Middle frontal gyrus (tissue), 1 donor: Measurements from ENCODE around the gene PYDC1.
"Not testable (repeated sequence)": the region's sequence is repeated elsewhere in the genome, so short reads cannot be mapped to it uniquely, and the experiment has no call there.

Experiments
- DNase-seq: peaks from one replicate; pipeline ENCODE4 v3.0.0-alpha.2; 2015; ENCODE audit warnings: low spot score; ENCODE audit errors: extremely low spot score

The PYDC1 gene

DNA sequence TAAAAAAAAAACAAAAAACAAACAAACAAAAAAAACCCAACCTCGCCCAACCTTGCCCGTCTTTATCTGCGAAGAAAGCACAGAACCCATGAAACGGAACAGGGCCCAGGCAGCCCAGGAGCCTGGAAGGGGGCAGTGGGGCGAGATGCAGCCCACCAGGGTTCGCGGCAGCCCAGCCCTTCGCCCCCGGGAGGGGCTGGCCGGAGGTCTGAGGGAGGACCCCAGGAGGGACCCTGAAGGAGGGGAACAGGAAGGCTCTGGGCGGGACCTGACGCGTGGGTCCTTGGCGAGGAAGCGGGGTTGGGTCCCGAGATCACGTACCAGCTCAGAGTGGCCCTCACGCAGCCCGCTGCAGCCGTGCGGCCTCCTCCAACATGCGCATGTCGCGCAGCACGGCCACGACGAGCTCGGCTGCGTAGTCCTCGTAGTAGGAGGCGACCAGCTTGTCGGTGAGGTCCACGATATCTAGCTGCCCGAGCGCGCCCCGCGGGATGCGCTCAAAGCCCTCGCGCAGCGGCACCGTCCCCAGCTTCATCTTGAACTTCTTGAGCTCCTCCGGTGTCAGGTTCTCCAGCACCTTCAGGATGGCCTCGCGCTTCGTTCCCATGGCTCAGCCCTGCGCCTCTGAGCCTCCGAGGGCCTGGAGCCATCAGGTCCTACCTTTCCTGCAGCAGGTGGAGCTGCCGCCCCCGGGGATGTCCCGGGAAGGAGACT lies at the start of gene PYDC1:
TSS of gene PYDC1 (minus strand) at position 714 of the 714 bp plus-strand sequence. CDS start at position 607, 107 bp downstream.
- DNase-seq = no peak

DNA sequence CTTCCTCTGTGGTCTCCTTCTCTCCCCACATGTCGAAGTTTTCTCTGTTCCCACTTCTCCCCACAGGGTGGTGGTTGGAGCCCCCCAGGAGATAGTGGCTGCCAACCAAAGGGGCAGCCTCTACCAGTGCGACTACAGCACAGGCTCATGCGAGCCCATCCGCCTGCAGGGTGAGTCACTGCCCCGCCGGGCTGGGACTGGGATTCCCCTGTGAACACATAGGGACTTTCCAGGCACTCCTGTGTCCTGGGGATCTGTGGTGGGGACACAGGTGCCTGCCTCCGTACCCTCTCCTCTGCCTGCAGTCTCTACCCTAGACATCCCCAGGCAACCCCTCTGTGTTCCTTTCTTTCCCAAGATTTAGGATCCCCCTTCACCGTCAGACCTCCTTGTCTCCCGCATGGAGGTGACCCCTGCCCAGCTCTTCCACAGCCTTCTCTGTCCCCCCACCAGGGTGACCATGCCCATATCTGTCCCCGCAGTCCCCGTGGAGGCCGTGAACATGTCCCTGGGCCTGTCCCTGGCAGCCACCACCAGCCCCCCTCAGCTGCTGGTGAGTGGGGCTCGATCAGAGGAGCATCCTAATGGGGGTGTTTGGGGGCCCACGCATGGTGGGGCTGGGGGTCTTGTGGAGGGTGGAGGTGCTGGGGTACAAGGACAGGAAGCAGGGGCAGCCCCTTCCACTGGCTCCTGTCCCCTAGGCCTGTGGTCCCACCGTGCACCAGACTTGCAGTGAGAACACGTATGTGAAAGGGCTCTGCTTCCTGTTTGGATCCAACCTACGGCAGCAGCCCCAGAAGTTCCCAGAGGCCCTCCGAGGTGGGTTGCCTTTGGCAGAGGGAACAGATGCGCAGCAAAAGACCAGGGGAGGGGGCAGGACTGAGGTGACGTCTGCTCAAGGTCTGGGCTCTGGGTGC lies 48.7 kb upstream of the PYDC1 start:
- DNase-seq = no peak

DNA sequence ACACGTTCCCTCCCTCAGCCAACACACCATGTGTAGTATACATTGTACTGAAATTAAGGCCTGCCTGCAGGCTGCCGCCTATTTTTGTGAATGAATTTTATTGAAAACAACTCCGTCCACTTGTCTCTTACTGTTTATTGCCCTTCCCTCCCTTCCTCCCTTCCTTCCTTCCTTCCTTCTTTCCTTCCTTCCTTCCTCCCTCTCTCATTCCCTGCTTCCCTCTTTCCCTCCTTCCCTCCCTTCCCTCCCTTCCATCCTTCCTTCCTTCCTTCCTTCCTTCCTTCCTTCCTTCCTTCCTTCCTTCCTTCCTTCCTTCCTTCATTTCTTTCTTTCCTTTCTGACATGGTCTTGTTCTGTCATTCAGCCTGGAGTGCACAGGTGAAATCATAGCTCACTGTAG lies 45.1 kb upstream of the PYDC1 start:
- no peak for DNase-seq

DNA sequence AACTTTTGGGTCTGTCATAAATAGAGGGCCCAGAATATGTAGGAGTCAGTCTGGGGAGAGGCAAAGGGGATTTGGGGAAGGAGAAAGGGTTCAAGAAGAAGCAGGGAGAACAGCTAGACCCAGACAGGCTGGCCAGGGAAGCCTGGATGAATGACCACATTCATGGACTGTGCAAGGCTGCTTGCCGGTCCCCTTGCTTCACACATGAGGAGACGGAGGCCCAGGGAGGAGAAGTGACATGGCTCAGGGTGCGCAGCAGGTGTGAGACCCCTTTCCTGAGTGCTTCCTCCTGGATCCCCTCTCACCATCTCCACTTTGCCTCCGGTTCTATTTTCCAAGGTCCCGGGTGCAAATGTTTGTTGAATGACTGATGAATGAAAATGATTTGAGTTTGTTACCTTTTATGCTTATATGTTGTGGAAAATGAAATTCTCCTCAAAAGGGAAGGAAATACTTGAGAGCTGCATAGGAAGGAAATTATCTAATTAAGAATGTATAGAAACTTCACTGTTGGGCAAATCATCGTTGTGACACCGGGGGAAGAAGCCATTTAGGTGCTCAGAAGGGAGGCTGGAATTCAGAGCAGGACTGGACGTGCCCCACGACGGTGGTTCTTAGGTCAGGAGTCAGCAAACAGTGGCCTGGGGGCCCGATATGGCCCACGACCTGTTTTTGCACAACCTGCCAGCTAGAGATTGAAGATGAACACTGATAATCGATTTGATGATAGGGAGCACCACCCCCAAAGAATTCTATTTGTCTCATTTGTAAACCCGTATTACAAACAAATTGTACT lies 43.4 kb upstream of the PYDC1 start:
- DNase-seq = no peak

DNA sequence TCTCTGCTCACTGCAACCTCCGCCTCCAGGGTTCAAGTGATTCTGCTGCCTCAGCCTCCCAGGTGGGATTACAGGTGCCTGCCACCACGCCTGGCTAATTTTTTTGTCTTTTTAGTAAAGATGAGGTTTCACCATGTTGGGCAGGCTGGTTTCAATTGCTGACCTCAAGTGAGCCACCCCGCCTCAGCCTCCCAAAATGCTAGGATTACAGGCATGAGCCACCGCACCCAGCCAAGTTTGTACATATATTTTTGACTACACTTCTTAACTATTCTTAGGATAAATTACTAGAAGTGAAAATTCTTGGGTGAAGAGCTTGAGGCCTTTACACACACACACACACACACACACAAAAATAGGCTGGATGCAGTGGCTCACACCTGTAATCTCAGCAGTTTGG lies 41.4 kb upstream of the PYDC1 start:
- no peak for DNase-seq

DNA sequence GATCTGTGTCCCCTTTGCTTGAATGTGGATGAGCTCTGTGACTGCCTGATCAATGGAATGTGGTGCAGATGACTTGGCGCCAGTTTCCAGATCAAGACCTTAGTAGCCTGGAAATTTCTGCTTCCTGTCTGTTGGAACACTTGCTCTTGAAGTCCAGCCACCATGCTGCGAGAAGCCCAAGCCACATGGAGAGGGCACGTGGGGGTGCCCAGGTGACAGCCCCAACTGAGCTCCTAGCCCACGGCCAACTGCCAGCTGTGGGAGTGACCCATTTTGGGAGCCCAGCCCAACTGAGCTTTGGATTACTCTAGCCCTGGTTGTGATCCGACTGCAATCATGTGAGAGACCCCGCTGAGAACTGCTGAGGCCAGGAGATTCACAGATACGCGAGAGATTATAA lies 39.5 kb upstream of the PYDC1 start:
- DNase-seq = no peak

DNA sequence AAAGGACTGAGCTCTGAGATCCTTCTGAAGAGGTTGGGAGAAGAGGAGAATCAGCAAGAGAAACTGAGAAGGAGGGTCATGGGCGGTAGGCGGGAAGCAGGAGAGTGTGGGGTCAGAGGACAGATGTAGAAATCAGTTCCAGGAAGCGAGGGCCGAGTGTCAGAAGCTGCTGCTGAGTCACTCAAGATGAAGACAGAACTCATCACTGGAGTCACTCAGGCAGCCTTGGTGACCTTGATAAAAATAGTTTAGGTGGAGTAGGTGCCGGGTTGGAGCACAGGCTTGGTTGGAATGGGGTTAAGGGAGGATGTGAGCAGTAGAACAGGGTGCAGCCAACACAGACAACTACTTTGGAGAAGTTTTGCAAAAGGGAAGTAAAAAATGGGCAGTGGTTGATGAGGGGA lies 36.7 kb upstream of the PYDC1 start:
- no peak for DNase-seq

DNA sequence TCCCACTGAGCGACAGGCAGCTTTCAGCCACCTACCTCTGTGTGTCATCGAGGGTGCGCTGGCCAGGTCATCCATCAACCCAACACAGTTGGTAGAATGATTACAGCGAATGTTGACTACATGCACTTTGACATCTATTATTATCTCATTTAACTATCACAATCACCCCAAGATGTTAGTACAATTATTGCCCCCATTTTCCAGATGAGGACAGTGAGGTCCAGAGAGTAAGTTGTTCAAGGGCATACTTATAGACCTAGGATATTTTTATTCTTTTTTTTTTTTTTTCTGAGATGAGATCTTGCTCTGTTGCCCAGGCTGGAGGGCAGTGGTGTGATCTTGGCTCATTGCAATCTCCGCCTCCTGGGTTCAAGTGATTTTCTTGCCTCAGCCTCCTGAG lies 34.5 kb upstream of the PYDC1 start:
- no peak for DNase-seq

DNA sequence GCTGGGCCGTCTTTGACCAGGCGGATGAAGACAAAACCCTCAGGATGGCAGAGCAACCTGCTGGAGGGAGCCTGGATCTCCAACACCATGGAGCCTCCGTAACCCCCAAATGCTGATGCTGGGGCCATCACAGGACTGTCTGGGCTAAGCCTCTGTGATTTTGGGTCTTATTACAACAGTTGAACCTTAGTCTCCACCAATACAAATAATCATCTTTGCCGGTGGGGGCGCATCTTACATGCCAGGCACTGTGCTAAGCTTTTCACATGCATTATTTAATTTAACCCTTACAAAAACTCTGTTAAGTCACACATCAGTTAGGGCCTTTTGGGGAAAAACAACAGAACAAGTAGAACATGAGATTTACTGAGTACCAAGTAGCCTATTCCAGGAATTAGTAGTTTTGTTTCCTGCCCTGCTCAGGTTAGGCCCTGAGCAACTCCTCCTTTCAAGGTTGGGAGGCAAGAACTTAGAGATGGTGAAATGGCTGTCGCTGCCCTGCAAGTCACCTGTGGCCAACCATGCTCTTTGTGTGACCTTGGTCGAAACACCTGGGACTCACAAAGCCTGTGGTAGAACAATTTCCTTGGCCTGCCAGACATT lies 33.9 kb upstream of the PYDC1 start:
- no peak for DNase-seq

DNA sequence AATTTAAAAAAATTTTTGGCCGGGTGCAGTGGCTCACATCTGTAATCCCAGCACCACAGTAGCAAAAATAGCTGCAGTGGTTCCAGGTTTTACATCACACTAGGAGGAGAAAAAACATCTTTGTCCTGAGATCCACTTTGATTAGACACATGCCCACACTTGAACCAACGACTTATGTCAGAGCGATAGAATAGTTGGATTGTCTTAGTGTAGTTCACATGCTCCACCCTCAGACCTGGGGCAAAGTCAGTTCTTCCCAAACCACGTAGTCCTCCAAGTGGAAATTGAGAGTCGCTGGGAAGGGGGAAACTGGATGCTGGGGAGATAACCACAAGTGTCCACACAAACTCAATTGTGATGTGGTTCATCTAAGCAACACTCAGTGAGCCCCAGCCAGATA lies 31.4 kb upstream of the PYDC1 start:
- DNase-seq = no peak

DNA sequence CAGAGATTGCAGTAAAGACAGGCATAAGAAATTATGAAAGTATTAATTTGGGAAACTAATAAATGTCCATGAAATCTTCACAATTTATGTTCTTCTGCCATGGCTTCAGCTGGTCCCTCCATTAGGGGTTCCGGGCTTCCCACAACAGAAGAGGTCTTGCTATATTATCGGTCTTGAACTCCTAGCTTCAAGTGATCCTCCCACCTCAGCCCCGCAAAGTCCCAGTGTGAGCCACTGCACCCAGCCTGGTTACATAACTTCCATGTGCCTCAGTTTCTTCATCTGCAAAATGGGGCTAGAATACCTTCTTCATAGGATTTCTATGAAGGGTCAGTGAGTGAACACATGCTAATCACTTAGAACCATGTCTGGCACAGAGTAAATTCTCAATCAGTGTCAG lies 29.4 kb upstream of the PYDC1 start:
- no peak for DNase-seq

DNA sequence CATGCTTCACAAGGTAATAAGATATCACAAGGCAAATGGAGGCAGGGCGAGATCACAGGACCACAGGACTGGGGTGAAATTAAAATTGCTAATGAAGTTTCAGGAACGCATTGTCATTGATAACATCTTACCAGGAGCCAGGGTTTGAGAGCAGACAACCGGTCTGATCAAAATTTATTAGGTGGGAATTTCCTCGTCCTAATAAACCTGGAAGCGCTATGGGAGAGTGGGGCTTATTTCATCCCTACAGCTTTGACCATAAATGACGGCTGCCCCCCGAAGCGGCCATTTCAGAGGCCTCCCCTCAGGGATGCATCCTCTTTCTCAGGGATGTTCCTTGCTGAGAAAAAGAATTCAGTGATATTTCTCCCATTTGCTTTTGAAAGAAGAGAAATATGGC lies 28.7 kb upstream of the PYDC1 start:
- DNase-seq = not testable (repeated sequence)

DNA sequence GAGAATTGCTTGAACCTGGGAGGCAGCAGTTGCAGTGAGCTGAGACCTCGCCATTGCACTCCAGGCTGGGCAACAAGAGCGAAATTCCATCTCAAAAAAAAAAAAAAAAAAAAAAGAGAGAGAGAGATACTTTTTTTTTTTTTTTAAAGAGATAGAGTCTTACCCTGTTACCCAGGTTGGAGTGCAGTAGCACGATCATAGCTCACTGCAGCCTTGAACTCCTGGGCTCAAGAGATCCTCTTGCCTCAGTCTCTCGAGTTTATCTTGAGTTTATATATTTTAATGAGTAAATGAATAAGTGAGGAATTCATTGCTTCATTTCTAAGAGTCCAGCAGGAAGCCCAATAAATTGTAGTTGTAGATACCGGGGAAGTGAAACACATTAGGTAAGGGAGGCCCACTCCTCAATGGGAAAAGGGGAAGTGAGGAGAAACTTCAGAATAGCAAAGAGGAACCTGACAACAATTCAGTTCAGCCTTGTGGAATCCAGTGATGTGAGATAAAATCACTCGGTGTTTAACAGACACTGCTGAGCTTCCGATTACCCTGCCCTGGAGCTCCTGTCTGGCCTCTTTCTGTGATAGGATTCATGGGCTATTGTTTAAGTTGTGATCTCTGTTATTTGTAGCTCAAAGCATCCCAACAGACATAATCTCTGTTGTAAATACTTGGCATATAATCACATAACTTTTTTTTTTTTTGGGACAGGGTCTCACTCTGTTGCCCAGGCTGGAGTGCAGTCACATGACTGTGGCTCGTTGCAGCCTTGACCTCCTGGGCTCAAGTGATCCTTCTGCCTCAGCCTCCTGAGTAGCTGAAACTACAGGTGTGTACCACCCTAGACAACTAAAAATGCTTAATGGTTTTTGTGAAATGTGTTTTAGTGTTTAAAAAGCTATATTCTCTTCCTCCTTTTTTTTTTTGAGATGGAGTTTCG lies 27.1 kb upstream of the PYDC1 start:
- DNase-seq = no peak

DNA sequence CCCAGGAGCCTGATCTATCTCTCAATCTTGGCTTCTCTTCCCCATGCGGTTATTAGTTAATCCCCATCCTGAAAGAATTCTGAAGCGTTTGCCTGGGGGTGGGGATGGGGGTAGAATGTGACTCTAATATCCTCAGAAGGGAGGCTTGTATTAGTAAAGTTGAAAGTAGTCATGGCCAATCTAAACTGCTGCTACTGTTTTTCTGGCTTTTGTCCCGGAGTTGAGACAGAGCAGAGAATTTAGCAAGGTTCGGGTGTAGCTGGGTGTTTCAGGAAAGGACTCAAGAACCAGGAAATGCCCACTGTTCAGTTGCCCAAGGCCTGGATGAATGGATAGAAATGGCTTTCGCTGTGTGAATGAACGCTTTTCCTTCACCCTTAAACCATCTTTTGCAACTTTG lies 25.3 kb upstream of the PYDC1 start:
- DNase-seq = no peak

DNA sequence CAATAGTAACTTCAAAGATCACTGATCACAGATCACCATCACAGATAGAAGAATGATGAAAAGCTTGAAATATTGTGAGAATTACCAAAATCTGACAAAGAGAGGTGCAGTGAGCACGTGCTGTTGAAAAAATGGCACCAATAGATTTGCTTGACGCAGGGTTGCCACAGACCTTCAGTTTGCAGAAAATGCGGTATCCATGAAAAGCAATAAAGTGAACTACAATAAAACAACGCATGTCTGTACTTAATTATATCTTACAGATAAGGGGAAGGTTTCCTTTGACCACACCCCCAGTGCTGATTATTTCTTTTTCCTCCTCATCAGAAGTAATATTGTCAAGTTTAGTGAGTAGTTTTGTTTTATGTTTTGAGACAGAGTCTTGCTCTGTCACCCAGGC lies 21.1 kb upstream of the PYDC1 start:
- no peak for DNase-seq

DNA sequence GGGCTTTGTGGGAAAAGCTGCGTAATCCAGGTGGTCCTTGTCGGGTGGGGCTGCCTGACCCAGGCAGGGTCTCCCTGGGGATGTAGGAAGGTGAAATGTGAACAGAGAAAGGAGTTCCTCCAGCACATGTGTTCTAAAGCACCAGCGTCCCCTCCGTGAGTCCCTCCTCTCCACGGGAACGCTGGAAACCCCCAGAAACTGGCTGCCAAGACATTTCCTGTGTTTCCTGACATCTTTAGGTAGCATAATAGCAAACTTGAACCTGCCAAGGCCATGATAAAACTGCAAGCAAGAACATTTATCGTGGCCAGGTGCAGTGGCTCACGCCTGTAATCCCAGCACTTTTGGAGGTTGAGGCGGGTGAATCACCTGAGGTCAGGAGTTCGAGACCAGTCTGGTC lies 12.6 kb upstream of the PYDC1 start:
- no peak for DNase-seq

DNA sequence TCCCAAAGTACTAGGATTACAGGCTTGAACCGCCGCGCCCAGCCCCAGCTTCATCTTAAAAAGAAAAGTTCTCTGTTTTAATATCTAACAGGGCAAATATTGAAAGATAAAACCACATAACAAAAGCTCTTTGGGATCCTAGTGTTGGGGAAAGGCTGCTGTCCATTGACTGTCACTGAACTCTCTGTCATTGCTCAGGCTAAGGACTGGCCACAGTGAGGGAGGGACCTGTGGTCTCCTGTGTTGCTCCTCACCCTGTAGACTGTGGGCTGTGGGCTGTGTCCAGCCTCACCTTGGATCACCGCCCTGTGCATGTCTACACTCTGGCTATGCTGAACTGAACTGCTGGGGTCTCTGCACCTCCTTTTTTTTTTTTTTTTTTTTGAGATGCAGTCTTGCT lies 11.3 kb upstream of the PYDC1 start:
- no peak for DNase-seq

DNA sequence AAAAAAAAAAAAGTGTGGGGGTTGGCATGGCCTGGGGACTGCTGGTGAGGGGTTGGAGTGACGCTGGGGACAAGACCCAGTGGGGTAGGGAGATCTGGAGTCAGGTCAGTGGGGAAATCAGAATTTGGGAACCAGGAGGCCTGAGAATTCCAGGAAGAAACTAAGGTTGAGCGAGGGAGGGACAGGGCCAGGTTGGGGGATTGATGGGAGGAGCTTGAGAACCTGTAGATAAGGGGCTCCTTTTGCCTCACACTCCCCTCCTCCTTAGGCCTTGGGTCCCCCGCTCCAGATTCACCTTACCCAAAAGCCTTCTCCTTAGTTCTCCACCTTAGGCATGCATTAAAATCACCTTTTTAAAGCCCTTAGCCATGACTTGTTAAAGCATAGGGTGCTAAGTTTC lies 8.3 kb upstream of the PYDC1 start:
- DNase-seq = no peak

DNA sequence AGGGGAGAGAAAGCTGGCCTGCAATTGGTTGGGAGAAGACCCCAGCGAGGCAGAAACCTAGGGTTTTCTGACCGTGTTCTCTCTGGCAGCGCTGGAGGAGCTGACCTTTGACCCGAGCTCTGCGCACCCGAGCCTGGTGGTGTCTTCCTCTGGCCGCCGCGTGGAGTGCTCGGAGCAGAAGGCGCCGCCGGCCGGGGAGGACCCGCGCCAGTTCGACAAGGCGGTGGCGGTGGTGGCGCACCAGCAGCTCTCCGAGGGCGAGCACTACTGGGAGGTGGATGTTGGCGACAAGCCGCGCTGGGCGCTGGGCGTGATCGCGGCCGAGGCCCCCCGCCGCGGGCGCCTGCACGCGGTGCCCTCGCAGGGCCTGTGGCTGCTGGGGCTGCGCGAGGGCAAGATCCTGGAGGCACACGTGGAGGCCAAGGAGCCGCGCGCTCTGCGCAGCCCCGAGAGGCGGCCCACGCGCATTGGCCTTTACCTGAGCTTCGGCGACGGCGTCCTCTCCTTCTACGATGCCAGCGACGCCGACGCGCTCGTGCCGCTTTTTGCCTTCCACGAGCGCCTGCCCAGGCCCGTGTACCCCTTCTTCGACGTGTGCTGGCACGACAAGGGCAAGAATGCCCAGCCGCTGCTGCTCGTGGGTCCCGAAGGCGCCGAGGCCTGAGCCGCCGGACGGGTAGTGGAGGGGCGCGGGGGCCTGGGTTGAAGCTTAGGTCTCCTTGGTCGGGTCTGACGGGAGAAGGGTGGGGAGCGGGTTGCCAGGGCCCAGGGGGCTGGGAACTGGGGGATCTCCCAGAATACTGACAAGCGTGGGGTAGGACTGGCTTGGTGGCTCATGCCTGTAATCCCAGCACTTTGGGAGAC lies 7.4 kb upstream of the PYDC1 start:
- no peak for DNase-seq
